SK-N-SH (cell line): Measurements from ENCODE around the gene IGSF3.
"Not testable (repeated sequence)": the region's sequence is repeated elsewhere in the genome, so short reads cannot be mapped to it uniquely, and the experiment has no call there.

ENCODE experiments used
- EZH2phosphoT487 ChIP-seq: fragments of 200-600 bp; sonication (generic); IDR thresholded peaks from 2 replicates; pipeline ENCODE4 v1.6.1; 2017; ENCODE audit warnings: low read depth, mixed run types, mild to moderate bottlenecking, antibody characterized with exemption, moderate library complexity, borderline replicate concordance
- JUND ChIP-seq: IDR thresholded peaks from 2 replicates; pipeline ENCODE4 v1.4.0; 2012
- MXI1 ChIP-seq: IDR thresholded peaks from 2 replicates; pipeline ENCODE4 v1.6.1; 2012; ENCODE audit warnings: mild to moderate bottlenecking, low read depth, low read length, improper control_type of control experiment
- POLR2AphosphoS5 ChIP-seq: IDR thresholded peaks from 2 replicates; pipeline ENCODE4 v1.6.1; 2012; ENCODE audit warnings: low read depth, low read length
- RFX5 ChIP-seq: IDR thresholded peaks from 2 replicates; pipeline ENCODE4 v1.6.1; 2012; ENCODE audit warnings: mild to moderate bottlenecking, improper control_type of control experiment, low read length
- SMC3 ChIP-seq: IDR thresholded peaks from 2 replicates; pipeline ENCODE4 v1.6.1; 2012; ENCODE audit warnings: low read depth, low read length, improper control_type of control experiment
- TF ChIP-seq, protein P1 (sequence below): fragments of 200-600 bp; sonication (generic); IDR thresholded peaks from 2 replicates; pipeline ENCODE4 v1.6.1; 2017; ENCODE audit warnings: antibody characterized with exemption, mild to moderate bottlenecking, moderate library complexity
- TF ChIP-seq, protein P2 (sequence below): fragments of 150-350 bp; IDR thresholded peaks from 2 replicates; pipeline ENCODE4 v1.6.1; 2017; ENCODE audit warnings: antibody characterized with exemption, low read length, low read depth, borderline replicate concordance
- TF ChIP-seq, protein P3 (sequence below): IDR thresholded peaks from 2 replicates; pipeline ENCODE4 v1.4.0; 2012; ENCODE audit warnings: low read depth
- TF ChIP-seq, protein P4 (sequence below): IDR thresholded peaks from 2 replicates; pipeline ENCODE4 v1.4.0; 2012; ENCODE audit warnings: low read depth, borderline replicate concordance
- TF ChIP-seq, protein P5 (sequence below): IDR thresholded peaks from 2 replicates; pipeline ENCODE4 v1.4.0; 2012; ENCODE audit warnings: low read depth, borderline replicate concordance

DNA sequence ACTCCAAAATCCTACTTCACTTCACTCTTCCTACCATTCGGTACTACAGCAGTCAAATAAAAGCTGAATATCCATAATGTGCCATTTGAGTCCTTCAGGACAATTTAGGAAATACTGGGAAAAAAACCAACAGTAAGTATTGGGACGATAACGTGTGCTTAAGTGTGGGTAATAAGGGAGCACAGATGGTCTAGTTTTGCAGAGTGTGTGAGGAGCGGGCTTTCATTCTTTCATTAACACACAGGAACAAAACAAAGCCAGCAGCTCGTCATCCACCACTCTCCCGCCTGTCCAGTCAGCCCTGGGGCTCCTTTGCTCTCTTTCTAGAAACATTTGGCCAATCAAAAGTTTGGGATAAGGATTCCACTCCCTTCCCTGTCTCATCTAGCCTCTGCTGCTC, 63.1 kb downstream of the IGSF3 start:
- TF ChIP-seq, protein P1, sequence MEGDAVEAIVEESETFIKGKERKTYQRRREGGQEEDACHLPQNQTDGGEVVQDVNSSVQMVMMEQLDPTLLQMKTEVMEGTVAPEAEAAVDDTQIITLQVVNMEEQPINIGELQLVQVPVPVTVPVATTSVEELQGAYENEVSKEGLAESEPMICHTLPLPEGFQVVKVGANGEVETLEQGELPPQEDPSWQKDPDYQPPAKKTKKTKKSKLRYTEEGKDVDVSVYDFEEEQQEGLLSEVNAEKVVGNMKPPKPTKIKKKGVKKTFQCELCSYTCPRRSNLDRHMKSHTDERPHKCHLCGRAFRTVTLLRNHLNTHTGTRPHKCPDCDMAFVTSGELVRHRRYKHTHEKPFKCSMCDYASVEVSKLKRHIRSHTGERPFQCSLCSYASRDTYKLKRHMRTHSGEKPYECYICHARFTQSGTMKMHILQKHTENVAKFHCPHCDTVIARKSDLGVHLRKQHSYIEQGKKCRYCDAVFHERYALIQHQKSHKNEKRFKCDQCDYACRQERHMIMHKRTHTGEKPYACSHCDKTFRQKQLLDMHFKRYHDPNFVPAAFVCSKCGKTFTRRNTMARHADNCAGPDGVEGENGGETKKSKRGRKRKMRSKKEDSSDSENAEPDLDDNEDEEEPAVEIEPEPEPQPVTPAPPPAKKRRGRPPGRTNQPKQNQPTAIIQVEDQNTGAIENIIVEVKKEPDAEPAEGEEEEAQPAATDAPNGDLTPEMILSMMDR, result not testable (repeated sequence)
- TF ChIP-seq EZH2phosphoT487, SMC3, RFX5, POLR2AphosphoS5, JUND, MXI1: not testable (repeated sequence)
- TF ChIP-seq, protein P2, sequence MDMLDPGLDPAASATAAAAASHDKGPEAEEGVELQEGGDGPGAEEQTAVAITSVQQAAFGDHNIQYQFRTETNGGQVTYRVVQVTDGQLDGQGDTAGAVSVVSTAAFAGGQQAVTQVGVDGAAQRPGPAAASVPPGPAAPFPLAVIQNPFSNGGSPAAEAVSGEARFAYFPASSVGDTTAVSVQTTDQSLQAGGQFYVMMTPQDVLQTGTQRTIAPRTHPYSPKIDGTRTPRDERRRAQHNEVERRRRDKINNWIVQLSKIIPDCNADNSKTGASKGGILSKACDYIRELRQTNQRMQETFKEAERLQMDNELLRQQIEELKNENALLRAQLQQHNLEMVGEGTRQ, result not testable (repeated sequence)
- TF ChIP-seq, protein P3, sequence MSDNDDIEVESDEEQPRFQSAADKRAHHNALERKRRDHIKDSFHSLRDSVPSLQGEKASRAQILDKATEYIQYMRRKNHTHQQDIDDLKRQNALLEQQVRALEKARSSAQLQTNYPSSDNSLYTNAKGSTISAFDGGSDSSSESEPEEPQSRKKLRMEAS, result not testable (repeated sequence)
- TF ChIP-seq, protein P4, sequence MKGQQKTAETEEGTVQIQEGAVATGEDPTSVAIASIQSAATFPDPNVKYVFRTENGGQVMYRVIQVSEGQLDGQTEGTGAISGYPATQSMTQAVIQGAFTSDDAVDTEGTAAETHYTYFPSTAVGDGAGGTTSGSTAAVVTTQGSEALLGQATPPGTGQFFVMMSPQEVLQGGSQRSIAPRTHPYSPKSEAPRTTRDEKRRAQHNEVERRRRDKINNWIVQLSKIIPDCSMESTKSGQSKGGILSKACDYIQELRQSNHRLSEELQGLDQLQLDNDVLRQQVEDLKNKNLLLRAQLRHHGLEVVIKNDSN, result not testable (repeated sequence)
- TF ChIP-seq, protein P5, sequence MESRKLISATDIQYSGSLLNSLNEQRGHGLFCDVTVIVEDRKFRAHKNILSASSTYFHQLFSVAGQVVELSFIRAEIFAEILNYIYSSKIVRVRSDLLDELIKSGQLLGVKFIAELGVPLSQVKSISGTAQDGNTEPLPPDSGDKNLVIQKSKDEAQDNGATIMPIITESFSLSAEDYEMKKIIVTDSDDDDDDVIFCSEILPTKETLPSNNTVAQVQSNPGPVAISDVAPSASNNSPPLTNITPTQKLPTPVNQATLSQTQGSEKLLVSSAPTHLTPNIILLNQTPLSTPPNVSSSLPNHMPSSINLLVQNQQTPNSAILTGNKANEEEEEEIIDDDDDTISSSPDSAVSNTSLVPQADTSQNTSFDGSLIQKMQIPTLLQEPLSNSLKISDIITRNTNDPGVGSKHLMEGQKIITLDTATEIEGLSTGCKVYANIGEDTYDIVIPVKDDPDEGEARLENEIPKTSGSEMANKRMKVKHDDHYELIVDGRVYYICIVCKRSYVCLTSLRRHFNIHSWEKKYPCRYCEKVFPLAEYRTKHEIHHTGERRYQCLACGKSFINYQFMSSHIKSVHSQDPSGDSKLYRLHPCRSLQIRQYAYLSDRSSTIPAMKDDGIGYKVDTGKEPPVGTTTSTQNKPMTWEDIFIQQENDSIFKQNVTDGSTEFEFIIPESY, result not testable (repeated sequence)
